K562 (cell line): ENCODE results near the gene SAMD8. TPM values are rescaled to one million over a fixed set of nuclear protein-coding genes. Genes with fewer than 3 reads are reported as not detected.

Experiments
- ATAC-seq: fragments of 200-7000 bp; cut with Tn5 transposase; 3 replicates; pipeline ENCODE4 v1.9.1; 2020; ENCODE audit warnings: moderate library complexity
- BruUV-seq: library from RNA; stranded (reverse); fragments of 400-500 nt; replicated peaks from 2 replicates; lab custom pipeline; 2021; lab: Mats Ljungman, UMichigan
- CTCF ChIA-PET: fragments of 300-600 bp; formaldehyde crosslinking; extraction: SDS; loops from one replicate; lab custom pipeline; 2021; ENCODE audit warnings: low intra/inter-chr PET ratio; lab: Yijun Ruan, JAX
- POLR2A ChIA-PET: fragments of 300-600, 350-650 bp; sonication (Branson Sonifier 250); formaldehyde crosslinking; extraction: SDS; loops from one replicate; lab custom pipeline; 2021; ENCODE audit warnings: antibody characterized with exemption, inconsistent platforms; lab: Yijun Ruan, JAX
- DNase-seq, 4 experiments: peaks; one replicate each; pipeline versions ENCODE4 v3.0.0 to v3.0.0-alpha.2; 2011 to 2018; ENCODE audit warnings: low spot score in 3 of 4, mixed read lengths in 3 of 4; ENCODE audit errors: extremely low read depth in 1 of 4
- FAIRE-seq: peaks from 2 replicates; lab custom pipeline; 2011; peaks lifted over from hg19 to GRCh38; lab: Jason Lieb, UNC
- H2AFZ ChIP-seq: 2 replicates; pipeline ENCODE4 v1.6.0; 2011; ENCODE audit warnings: low read depth, low read length, control low read depth, inconsistent platforms
- H3K27ac ChIP-seq: fragments of 200-600 bp; 3 replicates; pipeline ENCODE4 v1.8.0; 2011; ENCODE audit warnings: low read depth, mild to moderate bottlenecking, control low read depth, inconsistent platforms, low read length, moderate library complexity, mixed read lengths; ENCODE audit errors: extremely low read depth
- H3K27me3 ChIP-seq, 2 experiments: fragments of 300-600 bp in 1 of 2; 2 replicates in 1 of 2; 3 replicates in 1 of 2; pipeline versions ENCODE4 v1.6.0 to v1.8.0; 2011; ENCODE audit warnings: inconsistent platforms in 2 of 2, low read length in 2 of 2, mild to moderate bottlenecking in 1 of 2, mixed read lengths in 1 of 2, moderate library complexity in 1 of 2; ENCODE audit not compliant: control insufficient read depth in 2 of 2, insufficient read depth in 2 of 2
- H3K36me3 ChIP-seq: fragments of 300-600 bp; 3 replicates; pipeline ENCODE4 v1.8.0; 2011; ENCODE audit warnings: mild to moderate bottlenecking, low read length, inconsistent platforms; ENCODE audit not compliant: control insufficient read depth, insufficient read depth
- H3K4me1 ChIP-seq, 2 experiments: fragments of 200-600 bp in 1 of 2; replicated peaks in 1 of 2; 2 replicates in 1 of 2; 3 replicates in 1 of 2; pipeline versions ENCODE4 v1.5.1 to v1.8.0; 2011; ENCODE audit warnings: inconsistent platforms in 2 of 2, low read length in 2 of 2, mild to moderate bottlenecking in 1 of 2, mixed read lengths in 1 of 2, moderate library complexity in 1 of 2; ENCODE audit not compliant: control insufficient read depth in 2 of 2, insufficient read depth in 2 of 2
- H3K4me2 ChIP-seq: 2 replicates; pipeline ENCODE4 v1.6.1; 2011; ENCODE audit warnings: low read length, control low read depth, inconsistent platforms, mixed read lengths; ENCODE audit not compliant: insufficient read depth
- H3K4me3 ChIP-seq: fragments of 200-600 bp; sonication (generic), shearing (Covaris generic); 2 replicates; pipeline ENCODE4 v1.5.1; 2016; ENCODE audit warnings: control low read depth, inconsistent platforms
- H3K79me2 ChIP-seq: fragments of 200-600 bp; 3 replicates; pipeline ENCODE4 v1.8.0; 2011; ENCODE audit warnings: low read length, inconsistent platforms; ENCODE audit not compliant: control insufficient read depth, insufficient read depth
- H3K9ac ChIP-seq, 2 experiments: 2 replicates each; pipeline versions ENCODE4 v1.6.0 to v1.6.1; 2011; ENCODE audit warnings: low read depth in 2 of 2, low read length in 2 of 2, control low read depth in 1 of 2, inconsistent platforms in 1 of 2, mild to moderate bottlenecking in 1 of 2, mixed read lengths in 1 of 2; ENCODE audit not compliant: insufficient read depth in 1 of 2
- H3K9me1 ChIP-seq: one replicate; pipeline ENCODE4 v1.6.0; 2011; ENCODE audit warnings: inconsistent platforms, mild to moderate bottlenecking, low read length, moderate library complexity; ENCODE audit not compliant: control insufficient read depth, insufficient read depth
- H3K9me3 ChIP-seq: replicated peaks from 2 replicates; pipeline ENCODE4 v1.5.1; 2011; ENCODE audit warnings: low read depth, low read length, inconsistent platforms; ENCODE audit not compliant: control insufficient read depth, insufficient read depth
- H4K20me1 ChIP-seq: replicated peaks from 2 replicates; pipeline ENCODE4 v1.6.1; 2011; ENCODE audit warnings: low read length, inconsistent platforms, mixed read lengths; ENCODE audit not compliant: control insufficient read depth, insufficient read depth
- ARID3B ChIP-seq: fragments of 250-450 bp; sonication (Bioruptor Pico); IDR thresholded peaks from 2 replicates; pipeline ENCODE4 v1.4.0; 2020; ENCODE audit warnings: borderline replicate concordance
- BCLAF1 ChIP-seq, 2 experiments: fragments of 450-650 bp in 1 of 2; IDR thresholded peaks; 2 replicates each; pipeline ENCODE4 v1.6.1; 2011 to 2017; ENCODE audit warnings: low read depth in 2 of 2, antibody characterized with exemption in 1 of 2, borderline replicate concordance in 1 of 2, low read length in 1 of 2, mild to moderate bottlenecking in 1 of 2, mixed read lengths in 1 of 2; ENCODE audit not compliant: control insufficient read depth in 1 of 2
- BCOR ChIP-seq: fragments of 450-650 bp; IDR thresholded peaks from 2 replicates; pipeline ENCODE4 v1.6.1; 2016
- CREM ChIP-seq: IDR thresholded peaks from 2 replicates; pipeline ENCODE4 v1.6.1; 2014; ENCODE audit warnings: antibody characterized with exemption, low read depth
- E2F4 ChIP-seq: sonication (generic); formaldehyde crosslinking; IDR thresholded peaks from 2 replicates; pipeline ENCODE4 v1.8.0; 2022; ENCODE audit warnings: mild to moderate bottlenecking, low read depth, missing genetic modification reagents
- ELK3 ChIP-seq: fragments of 450-650 bp; formaldehyde crosslinking; IDR thresholded peaks from 2 replicates; pipeline ENCODE4 v1.4.0; 2020; ENCODE audit warnings: mild to moderate bottlenecking
- ETS1 ChIP-seq: conservative IDR thresholded peaks from 2 replicates; pipeline ENCODE4 v1.6.1; 2011; ENCODE audit warnings: low read depth, mild to moderate bottlenecking, low read length; ENCODE audit not compliant: control insufficient read depth
- HDAC3 ChIP-seq: fragments of 450-650 bp; IDR thresholded peaks from 2 replicates; pipeline ENCODE4 v1.6.1; 2018; ENCODE audit warnings: borderline replicate concordance, mild to moderate bottlenecking, moderate library complexity; ENCODE audit not compliant: partially characterized antibody
- HEY1 ChIP-seq: fragments of 250-450 bp; sonication (Bioruptor Pico); IDR thresholded peaks from 2 replicates; pipeline ENCODE4 v1.5.0; 2020; ENCODE audit warnings: mild to moderate bottlenecking, moderate library complexity, borderline replicate concordance
- HNRNPLL ChIP-seq: fragments of 200-400 bp; formaldehyde crosslinking; IDR thresholded peaks from 2 replicates; pipeline ENCODE4 v1.6.1; 2017; ENCODE audit warnings: low read length, low read depth, mild to moderate bottlenecking; ENCODE audit not compliant: poor library complexity, severe bottlenecking
- RBM25 ChIP-seq: fragments of 200-400 bp; formaldehyde crosslinking; IDR thresholded peaks from 2 replicates; pipeline ENCODE4 v1.6.1; 2018; ENCODE audit warnings: low read length, low read depth, moderate library complexity; ENCODE audit not compliant: severe bottlenecking
- ZNF174 ChIP-seq: fragments of 250-450 bp; sonication (Bioruptor Pico); IDR thresholded peaks from 2 replicates; pipeline ENCODE4 v1.4.0; 2020; ENCODE audit warnings: mild to moderate bottlenecking
- WGBS: fragments of 100-300 bp; shearing (Covaris generic); methylation state at CpG from one replicate; pipeline ENCODE4 v1.1.6; 2016; ENCODE audit warnings: low coverage, mixed read lengths; ENCODE audit not compliant: insufficient coverage; ENCODE audit errors: missing lambda C conversion rate; 5-methylcytosine and 5-hydroxymethylcytosine counted together
- in situ Hi-C: fragments of 300-500 bp; cut with MboI; formaldehyde crosslinking; loops from 4 replicates; pipeline ENCODE4 v1.15.0; 2018; ENCODE audit warnings: inconsistent platforms, mixed read lengths
- intact Hi-C: fragments of 100-400 bp; cut with micrococcal nuclease; formaldehyde crosslinking; loops from 2 replicates; pipeline ENCODE4 v1.14.2; 2022
- polyA plus RNA-seq, 8 experiments: library from polyadenylated mRNA; depleted of rRNA in 4 of 8; stranded (reverse) in 5 of 8; unstranded in 3 of 8; fragments of >200 nt; fragmentation: Nextera tagmentation in 2 of 8; fragmentation: Illumina TruSeq in 1 of 8; extraction: Ambion mirVana in 2 of 8; extraction: Trizol in 1 of 8; gene quantifications; 2 replicates each; pipeline versions ENCODE4 v1.2.1 to v1.2.3, GENCODE V29; 2011 to 2014; ENCODE audit warnings: inconsistent platforms in 1 of 8, missing spikeins in 1 of 8
- total RNA-seq, 7 experiments: library from RNA; depleted of rRNA in 6 of 7; stranded (reverse); fragments of >200 nt in 6 of 7; fragmentation: Illumina TruSeq in 2 of 7; extraction: Trizol in 2 of 7; gene quantifications; 2 replicates each; pipeline versions ENCODE4 v1.2.1 to v1.2.3, GENCODE V29; 2011 to 2021; ENCODE audit warnings: low replicate concordance in 1 of 7

The SAMD8 gene
- total and polyA plus RNA-seq, 9 of the 15 experiments (the other 6 are each of a cell fraction or from before 2014, with no cell fraction given): 2.7 to 16.1 (median 6.2) TPM

GRCh38 chr10:75088640-75089039, 22.8 kb upstream of the SAMD8 start:
- no peaks in the 10 kb centered on the region for H3K9me3 ChIP-seq
- in situ Hi-C loops (loop anchor here (10.0 kb wide), 1 partner anchor 1244 kb away; no protein-coding TSS in a partner anchor), intact Hi-C loops (no loop called here)
- H3K27me3 ChIP-seq: no peaks in the 10 kb centered on the region; a peak in 1 of 5 replicates
- DNase-seq: no peak
- H3K27ac ChIP-seq: no peak overlapping the region
- no peaks in the 10 kb centered on the region for H3K79me2 ChIP-seq
- ATAC-seq: no peak
- no TSS peak for BruUV-seq
- no peak overlapping the region for H3K4me3 ChIP-seq
- H3K4me2 ChIP-seq: no peak overlapping the region
- no peak overlapping the region for H3K9ac ChIP-seq
- H3K4me1 ChIP-seq: peaks cover 13 to 14% of the 10 kb centered on the region in 2 experiments; a peak in 4 of 5 replicates
- no peak for FAIRE-seq
- WGBS: 26% methylated on average over 2 of the region's 2 CpGs
- H3K9me1 ChIP-seq: no peaks in the 10 kb centered on the region
- no peaks in the 10 kb centered on the region for H3K36me3 ChIP-seq
- no peak overlapping the region for H2AFZ ChIP-seq
- H4K20me1 ChIP-seq: no peaks in the 10 kb centered on the region
- ChIA-PET CTCF (no interaction called here), POLR2A (interaction anchor here (0.6 to 1.0 kb wide), 3 partner anchors 9 to 19 kb away, joined by 3 read pairs; no protein-coding TSS in a partner anchor)
- no peak for TF ChIP-seq BCLAF1 (IDR thresholded peaks at IDR 0.05; ENCODE audit: borderline replicate concordance in 1 of 2, control insufficient read depth in 1 of 2, low read depth in 2 of 2, low read length in 1 of 2)
- TF ChIP-seq RBM25: peak; percentile 84
- TF ChIP-seq HEY1 (CRISPR knock-in tag): no peak
- TF ChIP-seq HNRNPLL: no peak
- no peak for TF ChIP-seq CREM
- TF ChIP-seq ARID3B (CRISPR knock-in tag): no peak
- no peak for TF ChIP-seq E2F4 (CRISPR knock-in tag)
- no peak for TF ChIP-seq ETS1
- no peak for TF ChIP-seq ZNF174
- no peak for TF ChIP-seq HDAC3
- TF ChIP-seq BCOR: peak; percentile 82
- no peak for TF ChIP-seq ELK3 (CRISPR knock-in tag)
